Left lobe of liver (tissue), 2 donors: ENCODE data around the gene OR2A12. TPM values are rescaled to one million over a fixed set of nuclear protein-coding genes. Genes with fewer than 3 reads are reported as not detected.
"Not testable (repeated sequence)": the region's sequence is repeated elsewhere in the genome, so short reads cannot be mapped to it uniquely, and the experiment has no call there.

ENCODE experiments used
- ATAC-seq: fragments of 200-7000 bp; cut with Tn5 transposase; one replicate; pipeline ENCODE4 v1.9.1; 2020; ENCODE audit warnings: mild to moderate bottlenecking, moderate library complexity
- DNase-seq: peaks from one replicate; pipeline ENCODE4 v3.0.0-alpha.2; 2020; ENCODE audit warnings: low spot score
- total RNA-seq: library from RNA; stranded (reverse); gene quantifications from one replicate; pipeline ENCODE4 v1.2.1, GENCODE V29; 2021
- donor health status: DM: no; HTN: no; CAD: no; lungs with moderate emphysema.
- donor health status: DM: no; HTN: yes; CAD: no.

The OR2A12 gene, protein sequence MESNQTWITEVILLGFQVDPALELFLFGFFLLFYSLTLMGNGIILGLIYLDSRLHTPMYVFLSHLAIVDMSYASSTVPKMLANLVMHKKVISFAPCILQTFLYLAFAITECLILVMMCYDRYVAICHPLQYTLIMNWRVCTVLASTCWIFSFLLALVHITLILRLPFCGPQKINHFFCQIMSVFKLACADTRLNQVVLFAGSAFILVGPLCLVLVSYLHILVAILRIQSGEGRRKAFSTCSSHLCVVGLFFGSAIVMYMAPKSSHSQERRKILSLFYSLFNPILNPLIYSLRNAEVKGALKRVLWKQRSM
- total RNA-seq, result not detected

DNA sequence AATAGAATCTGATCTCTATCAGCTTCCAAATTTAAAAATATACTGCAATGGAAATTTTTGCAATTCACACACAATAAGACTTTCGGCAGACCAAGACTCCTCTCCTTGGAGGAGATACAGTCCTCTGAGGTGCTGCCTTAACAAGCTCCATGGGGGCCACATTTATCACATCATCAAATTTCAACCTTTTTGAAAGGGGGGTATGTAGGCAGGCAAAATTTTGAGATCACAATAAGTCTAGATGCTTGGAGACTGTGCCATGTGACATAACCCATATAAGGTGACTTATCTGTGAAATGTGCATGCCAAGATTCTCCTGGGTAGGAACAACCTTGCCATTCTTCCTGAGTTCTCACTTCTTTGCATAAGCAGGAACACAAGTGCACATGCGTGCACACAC lies at the start of gene OR2A12:
Gene OR2A12 (plus strand): TSS at position 301 of the 400 bp plus-strand sequence. CDS start 8,830 bp downstream, outside the sequence.
- ATAC-seq (no peak), DNase-seq (no peak)

DNA sequence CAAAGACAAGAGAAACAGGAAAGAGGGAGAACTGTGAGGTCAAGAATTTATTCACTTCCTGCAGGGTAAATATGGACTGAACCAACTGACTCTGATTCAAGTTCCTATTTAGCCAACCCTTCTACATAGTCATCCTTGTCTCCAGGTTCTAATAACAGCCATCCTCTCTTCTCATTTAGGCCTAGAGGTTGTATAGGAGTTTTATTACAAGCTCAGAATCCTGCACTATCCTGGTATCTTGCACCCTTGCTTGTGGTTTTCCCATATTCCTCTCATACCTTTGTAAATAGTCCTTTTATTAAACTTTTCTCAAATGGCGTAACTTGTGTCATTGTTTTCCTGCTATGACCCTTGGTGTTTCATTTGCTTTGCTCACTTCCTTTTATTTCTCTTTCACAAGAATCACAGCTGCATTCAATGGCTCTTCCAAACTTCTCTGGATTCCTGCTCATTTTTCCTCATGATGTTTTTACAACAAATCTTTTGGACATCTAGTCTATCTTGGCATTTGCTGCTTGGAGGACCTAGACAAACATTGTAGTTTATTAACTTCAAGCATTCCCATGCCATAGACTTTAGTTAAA lies 49.7 kb upstream of the OR2A12 start:
- DNase-seq (no peak), ATAC-seq (no peak)

DNA sequence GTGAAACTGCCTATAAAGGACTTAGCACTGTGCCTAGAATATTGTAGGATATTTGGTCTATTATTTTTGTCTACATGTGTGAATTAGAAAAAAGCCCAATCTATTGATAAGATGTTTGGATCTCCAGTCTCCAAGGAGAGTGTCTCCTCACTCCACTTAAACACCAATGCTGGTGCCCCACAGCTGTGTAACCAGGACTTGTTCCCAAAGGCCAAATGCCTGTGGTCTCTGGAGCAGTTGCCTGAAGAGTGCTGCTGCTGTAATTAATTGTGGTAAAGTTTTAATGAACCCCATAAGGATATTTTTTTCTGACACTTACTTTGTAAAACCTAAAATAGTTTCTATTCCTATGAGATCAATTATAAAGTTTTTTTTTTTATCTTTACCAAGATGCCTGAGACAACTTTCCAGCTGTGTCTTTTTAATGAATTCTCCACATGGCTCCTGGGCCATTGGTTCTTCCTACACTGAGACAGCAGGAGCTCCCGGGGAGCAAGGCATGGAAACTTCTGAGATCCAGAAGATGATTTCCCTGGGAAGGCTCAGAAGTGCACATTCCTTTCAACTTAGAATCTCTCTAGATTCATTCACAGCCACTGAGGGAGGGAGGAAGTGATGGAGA lies 48.6 kb upstream of the OR2A12 start:
- ATAC-seq (no peak), DNase-seq (no peak)

DNA sequence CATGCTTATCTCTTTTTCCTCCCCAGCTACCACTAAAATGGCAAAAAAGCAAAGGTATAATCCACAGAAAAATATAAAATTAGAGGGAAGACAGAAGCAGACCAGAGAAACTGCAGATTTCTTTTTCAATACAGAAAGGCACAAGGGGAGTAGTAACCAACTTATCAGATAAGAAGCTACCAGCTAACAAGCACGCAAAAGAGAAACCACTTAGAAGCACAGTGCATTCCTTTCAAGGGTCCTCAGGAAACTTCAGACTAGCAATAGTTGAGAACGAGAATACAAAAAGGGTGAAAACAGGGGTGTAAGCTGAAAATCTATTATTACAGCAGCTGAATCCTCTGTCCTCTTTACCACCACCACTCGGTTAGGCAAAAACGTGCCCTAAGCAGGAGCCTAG lies 47.2 kb upstream of the OR2A12 start:
- ATAC-seq, result no peak
- no peak for DNase-seq

DNA sequence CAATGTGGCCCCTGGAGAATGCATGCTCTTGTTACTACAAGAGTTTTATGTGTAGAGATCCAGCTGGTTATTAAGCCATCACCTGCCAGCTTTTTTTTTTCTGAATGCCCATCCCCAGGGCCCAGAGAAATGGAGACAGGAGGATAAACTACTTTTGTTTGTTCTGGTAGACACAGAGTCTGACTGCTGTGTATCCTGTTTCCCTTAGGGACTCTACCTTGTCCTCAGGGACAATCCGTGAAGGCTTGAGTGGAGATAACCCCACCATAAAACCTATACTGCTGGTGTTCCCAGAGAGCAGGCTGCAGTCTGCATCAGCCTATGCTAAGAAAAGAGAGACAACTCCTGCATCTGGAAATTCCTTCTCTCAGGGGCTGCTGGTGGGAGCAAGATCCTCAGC lies 37.4 kb upstream of the OR2A12 start, which contains the start of gene OR2A5:
Gene OR2A5 (plus strand): TSS at position 301 of the 400 bp plus-strand sequence. CDS start 1,454 bp downstream, outside the sequence.
- ATAC-seq, result no peak
- no peak for DNase-seq

DNA sequence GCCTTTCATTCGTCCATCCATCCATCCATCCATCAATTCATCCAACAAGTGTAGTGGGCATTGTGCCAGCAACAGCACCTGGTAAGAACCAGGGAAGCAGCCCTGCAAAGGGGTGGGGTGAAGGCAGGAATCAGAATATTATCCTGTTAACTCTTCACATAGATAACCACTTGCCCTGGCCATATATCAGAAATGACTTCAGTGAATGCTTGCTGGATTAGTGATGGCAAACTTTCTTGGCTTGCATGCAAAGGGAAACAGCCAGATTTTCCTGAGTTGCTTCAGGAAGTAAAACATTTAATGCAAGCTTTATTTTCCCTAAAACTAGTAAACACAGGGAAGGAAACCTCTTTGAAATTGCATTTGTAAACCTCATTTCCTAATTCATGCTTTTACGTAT lies 36.6 kb upstream of the OR2A12 start:
- ATAC-seq, result no peak

DNA sequence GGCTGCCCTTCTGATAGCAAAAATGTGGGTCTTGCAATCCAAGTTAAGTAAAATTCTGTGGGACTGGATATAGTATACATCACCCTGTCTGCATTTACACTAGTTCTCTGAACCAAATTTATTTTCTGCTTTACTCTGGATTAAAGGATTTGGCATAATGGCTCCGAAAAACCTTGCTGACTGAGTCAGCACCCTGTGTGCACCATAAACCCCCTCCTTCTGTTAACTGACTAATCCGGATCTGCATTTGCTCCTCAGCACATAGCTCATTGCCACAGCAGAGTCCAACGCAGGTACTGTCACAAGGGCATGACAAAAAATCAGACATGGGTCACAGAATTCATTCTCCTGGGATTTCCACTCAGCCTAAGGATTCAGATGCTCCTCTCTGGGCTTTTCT lies 36.0 kb upstream of the OR2A12 start:
- DNase-seq, result no peak
- ATAC-seq, result no peak

More for the DNA sequence above, 36.6 kb upstream of the OR2A12 start:
- no peak for DNase-seq

DNA sequence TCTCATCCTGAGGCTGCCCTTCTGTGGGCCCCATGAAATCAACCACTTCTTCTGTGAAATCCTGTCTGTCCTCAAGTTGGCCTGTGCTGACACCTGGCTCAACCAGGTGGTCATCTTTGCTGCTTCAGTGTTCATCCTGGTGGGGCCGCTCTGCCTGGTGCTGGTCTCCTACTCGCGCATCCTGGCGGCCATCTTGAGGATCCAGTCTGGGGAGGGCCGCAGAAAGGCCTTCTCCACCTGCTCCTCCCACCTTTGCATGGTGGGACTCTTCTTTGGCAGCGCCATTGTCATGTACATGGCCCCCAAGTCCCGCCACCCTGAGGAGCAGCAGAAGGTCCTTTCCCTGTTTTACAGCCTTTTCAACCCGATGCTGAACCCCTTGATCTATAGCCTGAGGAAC lies 35.2 kb upstream of the OR2A12 start:
- not testable (repeated sequence) for DNase-seq, ATAC-seq

DNA sequence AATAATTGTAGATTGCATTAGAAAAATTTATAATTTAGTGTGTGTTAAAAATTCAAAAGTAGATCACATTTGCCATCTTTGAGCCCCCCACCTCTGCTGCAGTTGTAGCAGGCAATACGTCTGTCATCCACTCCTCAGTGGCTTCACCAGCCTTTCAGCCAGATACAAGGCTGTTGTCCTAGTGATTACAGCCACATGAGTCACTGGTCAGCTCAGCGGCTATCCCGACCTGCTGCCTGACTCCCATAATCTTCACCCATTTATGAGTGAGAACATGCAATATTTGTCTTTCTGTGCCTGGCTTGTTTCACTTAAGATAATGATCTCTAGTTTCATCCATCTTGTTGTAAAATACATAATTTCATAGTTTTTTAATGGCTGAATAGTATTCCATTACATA lies 28.1 kb upstream of the OR2A12 start:
- DNase-seq, result no peak
- no peak for ATAC-seq

DNA sequence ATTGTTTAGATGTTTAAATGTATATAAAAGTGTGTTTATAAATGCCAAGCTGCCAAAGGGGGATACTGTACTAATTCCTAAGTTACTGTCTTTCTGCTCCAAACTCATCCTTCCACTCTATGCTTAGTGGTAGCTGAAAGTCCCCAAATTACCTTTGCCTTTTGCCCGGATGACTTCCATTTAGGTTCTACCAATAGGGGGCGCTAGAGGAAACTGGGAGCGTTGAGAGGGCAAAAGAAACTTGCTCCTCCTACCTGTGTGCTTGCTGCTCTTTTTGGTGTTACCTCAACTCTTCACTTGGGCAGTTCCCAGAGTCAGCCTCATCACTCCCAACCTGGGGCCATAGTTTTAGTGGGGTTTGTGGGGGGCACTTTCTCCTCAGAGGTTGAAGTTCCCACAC lies 22.4 kb upstream of the OR2A12 start:
- DNase-seq (no peak), ATAC-seq (no peak)

DNA sequence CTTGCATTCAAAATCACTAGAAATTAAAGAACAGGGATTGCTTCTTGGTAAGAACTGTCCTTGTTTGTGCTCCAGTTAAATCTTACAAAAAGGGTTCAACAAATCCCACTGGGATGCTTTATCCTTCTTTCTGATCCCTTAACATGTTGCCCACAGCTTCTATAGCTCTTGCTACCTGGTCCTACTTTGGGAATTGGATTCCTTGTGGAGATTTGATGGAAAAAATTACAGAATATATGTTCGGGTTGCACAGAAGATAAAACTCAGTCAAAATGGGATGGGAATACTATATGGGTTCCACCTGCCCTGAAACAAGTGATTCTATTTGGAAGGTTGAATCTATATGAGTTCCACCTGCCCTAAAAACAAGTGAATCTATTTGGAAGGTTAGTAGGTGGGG lies 16.6 kb upstream of the OR2A12 start, which contains the start of gene OR2A25:
Gene OR2A25 (plus strand): TSS at position 301 of the 400 bp plus-strand sequence. CDS start 4,409 bp downstream, outside the sequence.
- no peak for ATAC-seq
- DNase-seq, result no peak

DNA sequence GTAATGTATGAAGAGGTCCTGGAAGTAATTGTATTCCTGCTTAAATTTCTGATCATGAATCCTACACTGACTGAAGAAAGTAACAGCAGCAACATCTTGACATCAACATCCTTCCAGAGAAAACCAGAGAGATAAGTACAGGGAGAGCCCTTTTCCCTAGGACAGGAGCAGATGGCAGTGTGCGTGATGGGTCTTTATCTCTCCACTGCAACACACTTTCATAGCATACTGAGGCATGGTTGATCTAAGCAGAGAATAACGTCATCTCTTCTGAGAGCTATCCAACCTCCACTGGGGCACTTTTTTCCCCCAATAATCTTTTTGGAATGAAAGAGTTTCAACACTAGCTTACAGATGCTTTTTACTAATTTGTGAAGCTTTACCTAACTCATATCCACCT lies 16.1 kb upstream of the OR2A12 start:
- ATAC-seq (no peak), DNase-seq (no peak)

DNA sequence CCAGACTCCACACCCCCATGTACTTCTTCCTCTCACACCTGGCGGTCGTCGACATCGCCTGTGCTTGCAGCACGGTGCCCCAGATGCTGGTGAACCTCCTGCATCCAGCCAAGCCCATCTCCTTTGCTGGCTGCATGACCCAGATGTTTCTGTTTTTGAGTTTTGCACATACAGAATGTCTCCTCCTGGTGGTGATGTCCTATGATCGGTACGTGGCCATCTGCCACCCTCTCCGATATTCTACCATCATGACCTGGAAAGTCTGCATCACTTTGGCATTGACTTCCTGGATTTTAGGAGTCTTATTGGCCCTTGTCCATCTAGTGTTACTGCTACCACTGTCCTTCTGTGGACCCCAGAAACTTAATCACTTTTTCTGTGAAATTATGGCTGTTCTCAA lies 11.7 kb upstream of the OR2A12 start:
- ATAC-seq (no peak), DNase-seq (no peak)

DNA sequence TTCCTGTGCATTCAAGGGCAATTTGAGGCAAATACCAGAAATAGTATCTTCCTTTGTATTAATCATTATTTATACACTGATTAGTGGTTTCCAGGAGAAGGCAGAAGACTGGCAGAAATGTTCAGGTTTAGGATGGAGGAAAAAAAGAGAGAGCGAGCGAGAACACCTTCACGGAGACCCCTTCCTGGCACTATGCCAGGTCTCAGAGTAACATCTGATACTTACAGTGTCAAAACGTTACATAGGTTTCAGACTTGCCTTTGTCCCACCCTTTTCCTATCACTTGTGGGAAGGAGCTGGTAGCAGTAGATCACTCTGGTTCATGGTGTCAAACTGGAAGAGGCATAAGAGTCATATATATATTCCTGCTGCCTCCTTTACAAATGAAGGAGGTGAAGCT lies 652 bp downstream of the OR2A12 start:
- DNase-seq, result no peak
- no peak for ATAC-seq

DNA sequence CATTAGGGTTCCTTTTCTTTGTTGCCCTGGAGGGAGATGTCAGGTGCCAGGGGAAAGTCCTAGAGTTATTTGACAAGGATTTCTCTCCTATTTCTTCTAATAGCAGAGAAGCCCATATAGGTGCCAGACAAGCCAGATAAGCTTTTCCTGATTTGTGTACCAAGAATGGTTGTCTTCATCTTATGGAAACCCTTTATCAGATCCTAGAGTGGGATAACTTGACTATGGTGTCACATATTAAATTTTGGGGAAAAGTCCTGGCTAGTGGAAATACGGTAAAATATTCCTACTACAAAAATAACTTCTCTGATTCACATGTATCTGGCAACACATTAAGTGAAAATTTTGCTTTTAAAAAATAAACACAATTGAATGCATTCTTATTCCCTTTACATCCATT lies 1.2 kb downstream of the OR2A12 start:
- ATAC-seq (no peak), DNase-seq (no peak)

DNA sequence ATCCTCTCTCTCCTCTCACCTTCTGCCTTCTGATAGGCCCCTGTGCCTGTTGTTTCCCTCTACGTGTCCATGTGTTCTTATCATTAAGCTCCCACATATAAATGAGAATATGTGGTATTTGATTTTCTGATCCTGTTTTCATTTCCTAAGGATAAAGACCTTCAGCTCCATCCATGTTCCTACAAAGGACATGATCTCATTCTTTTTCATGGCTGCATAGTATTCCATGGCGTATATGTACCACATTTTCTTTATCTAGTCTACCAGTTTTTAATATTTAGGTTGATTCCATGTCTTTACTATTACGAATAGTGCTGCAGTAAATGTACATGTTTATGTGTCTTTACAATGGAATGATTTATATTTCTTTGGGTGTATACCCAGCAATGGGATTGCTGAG lies 4.6 kb downstream of the OR2A12 start:
- no peak for ATAC-seq
- no peak for DNase-seq

DNA sequence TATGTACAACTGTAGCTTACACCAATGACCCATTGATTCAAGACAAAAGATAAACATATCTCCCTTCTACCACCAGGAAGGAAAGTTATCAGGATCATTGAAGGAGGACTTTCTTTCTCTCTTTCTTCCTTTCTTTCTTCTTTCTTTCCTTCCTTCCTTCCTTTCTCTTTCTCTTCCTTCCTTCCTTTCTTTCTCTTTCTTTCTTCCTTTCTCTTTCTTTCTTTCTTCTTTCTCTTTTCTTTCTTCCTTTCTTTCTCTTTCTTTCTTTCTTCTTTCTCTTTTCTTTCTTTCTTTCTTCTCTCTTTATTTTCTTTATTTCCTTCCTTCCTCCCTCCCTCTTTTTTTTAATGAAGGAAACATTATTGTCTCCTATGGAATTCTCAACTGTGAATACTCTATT lies 12.7 kb downstream of the OR2A12 start:
- ATAC-seq (no peak), DNase-seq (no peak)

DNA sequence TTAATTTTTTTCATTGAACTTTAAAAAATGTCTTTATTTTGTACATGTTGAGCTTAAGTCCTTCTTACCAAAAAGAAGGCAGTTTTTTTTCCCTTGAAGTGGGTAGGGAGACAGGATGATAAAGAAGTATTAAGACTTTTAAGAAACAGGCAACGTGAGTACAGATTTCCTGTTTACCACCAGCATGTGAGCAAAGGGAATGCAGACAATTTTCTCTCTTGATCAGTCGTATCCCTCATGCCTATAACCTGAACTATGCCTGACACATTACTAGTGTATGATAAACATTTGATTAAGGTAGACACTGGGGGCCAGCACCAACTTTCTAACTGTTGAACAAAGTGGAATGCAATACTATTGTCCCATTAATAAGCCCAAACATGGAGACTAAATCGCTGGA lies 14.5 kb downstream of the OR2A12 start:
- DNase-seq, result no peak
- ATAC-seq, result no peak

DNA sequence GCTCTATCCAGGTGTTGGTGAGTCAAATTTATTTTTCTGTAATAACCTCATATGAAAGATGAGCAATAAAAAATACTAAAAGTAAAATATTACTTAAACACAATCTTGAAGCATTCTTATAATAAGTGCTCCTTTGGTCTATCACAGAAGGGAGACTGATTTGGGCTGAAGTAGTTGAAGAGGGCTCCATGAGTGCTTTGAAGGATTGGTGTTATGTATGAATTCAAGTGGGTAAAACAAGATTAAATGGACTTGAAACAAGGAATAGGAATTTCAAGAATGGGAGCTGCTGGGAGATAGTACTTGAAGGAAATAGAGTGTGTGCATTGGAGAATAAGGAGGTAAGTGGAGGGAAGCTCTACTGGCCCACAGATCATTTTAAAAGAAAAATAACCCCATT lies 16.0 kb downstream of the OR2A12 start:
- DNase-seq (no peak), ATAC-seq (no peak)

DNA sequence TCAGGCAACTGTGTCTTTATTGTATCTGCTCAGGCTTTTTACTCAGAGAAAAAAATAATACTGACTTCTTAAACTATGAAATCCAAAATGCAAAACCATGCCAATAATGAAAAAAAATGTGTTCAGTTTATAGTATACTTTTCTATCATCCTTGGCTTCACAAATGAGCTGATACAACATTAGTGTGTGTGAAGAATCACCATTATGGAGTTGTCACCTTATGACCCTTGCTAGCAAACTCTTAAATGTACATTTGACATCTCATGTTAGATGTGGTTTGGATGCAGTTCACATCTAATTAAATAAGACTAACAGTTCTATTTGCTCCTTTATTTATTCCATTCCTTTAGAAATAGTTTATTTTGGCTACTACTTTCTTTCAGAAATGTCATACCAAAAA lies 19.1 kb downstream of the OR2A12 start:
- no peak for DNase-seq
- no peak for ATAC-seq

DNA sequence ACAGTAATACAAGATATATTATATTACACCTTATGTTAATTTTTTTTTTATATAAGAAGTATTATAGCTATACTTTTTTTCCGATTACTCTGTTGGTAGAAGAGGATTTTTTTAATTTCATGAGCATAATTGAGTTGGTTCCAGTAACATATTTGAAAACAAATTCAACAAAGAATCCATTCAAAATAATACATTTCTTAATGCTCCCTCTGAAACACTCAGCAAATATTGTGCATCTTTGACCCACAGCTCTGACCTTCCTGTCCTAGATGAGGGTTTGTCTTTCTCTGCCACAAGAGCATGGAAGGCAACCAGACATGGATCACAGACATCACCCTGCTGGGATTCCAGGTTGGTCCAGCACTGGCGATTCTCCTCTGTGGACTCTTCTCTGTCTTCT lies 23.2 kb downstream of the OR2A12 start, which contains the start of gene OR2A2:
Gene OR2A2 (plus strand): TSS at position 301 of the 400 bp plus-strand sequence. CDS start 0 bp downstream, at position 301.
- DNase-seq (no peak), ATAC-seq (no peak)

DNA sequence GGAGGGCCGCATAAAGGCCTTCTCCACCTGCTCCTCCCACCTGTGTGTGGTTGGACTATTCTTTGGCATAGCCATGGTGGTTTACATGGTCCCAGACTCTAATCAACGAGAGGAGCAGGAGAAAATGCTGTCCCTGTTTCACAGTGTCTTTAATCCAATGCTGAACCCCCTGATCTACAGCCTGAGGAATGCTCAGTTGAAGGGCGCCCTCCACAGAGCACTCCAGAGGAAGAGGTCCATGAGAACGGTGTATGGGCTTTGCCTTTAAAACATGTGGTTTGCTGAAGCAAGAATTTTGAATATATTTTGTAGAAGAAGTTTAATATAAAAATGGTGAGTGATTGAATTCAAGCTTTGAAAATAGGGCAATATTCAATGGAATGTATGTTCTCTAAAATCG lies 24.2 kb downstream of the OR2A12 start:
- ATAC-seq, result no peak
- DNase-seq, result no peak
